RWPE2 (cell line): ENCODE data around the gene PPFIA2.

Experiments
- ATAC-seq: fragments of 200-7000 bp; cut with Tn5 transposase; 3 replicates; pipeline ENCODE4 v1.9.1; 2021; ENCODE audit warnings: low read depth
- DNase-seq: peaks from one replicate; pipeline ENCODE4 v3.0.0-alpha.2; 2020; ENCODE audit warnings: low spot score
- H3K27ac ChIP-seq: fragments of 450-650 bp; 2 replicates; pipeline ENCODE4 v1.5.1; 2017; ENCODE audit warnings: mild to moderate bottlenecking; ENCODE audit not compliant: poor library complexity, severe bottlenecking
- H3K27me3 ChIP-seq: fragments of 250-450 bp; sonication (Bioruptor Pico); 2 replicates; pipeline ENCODE4 v1.5.1; 2021; ENCODE audit warnings: mild to moderate bottlenecking, moderate library complexity; ENCODE audit not compliant: insufficient read depth, poor library complexity, severe bottlenecking
- H3K36me3 ChIP-seq: fragments of 250-450 bp; sonication (Bioruptor Pico); 2 replicates; pipeline ENCODE4 v1.5.1; 2020; ENCODE audit warnings: low read depth, mild to moderate bottlenecking, moderate library complexity
- H3K4me1 ChIP-seq: fragments of 250-450 bp; sonication (Bioruptor Pico); 2 replicates; pipeline ENCODE4 v1.5.1; 2021; ENCODE audit warnings: mild to moderate bottlenecking, moderate library complexity; ENCODE audit not compliant: insufficient read depth, poor library complexity, severe bottlenecking
- H3K4me3 ChIP-seq: fragments of 250-450 bp; sonication (Bioruptor Pico); 2 replicates; pipeline ENCODE4 v1.5.1; 2021; ENCODE audit warnings: mild to moderate bottlenecking, moderate library complexity; ENCODE audit not compliant: severe bottlenecking
- H3K9me3 ChIP-seq: fragments of 250-450 bp; sonication (Bioruptor Pico); 2 replicates; pipeline ENCODE4 v1.5.1; 2021; ENCODE audit warnings: mild to moderate bottlenecking, moderate library complexity; ENCODE audit not compliant: severe bottlenecking
- CTCF ChIP-seq: fragments of 450-650 bp; IDR thresholded peaks from one replicate; pipeline ENCODE4 v1.5.1; 2017; ENCODE audit warnings: mild to moderate bottlenecking, moderate library complexity; ENCODE audit not compliant: poor library complexity, severe bottlenecking

PPFIA2 gene

GRCh38 chr12:81759190-81760051 is at the start of gene PPFIA2:
PPFIA2 (minus strand) TSS chr12:81759350.
- Histone ChIP-seq H3K27me3 (peaks cover 46% of the 10 kb centered on the region), H3K9me3 (no peaks in the 10 kb centered on the region), H3K27ac (no peak within 1 kb of the TSS), H3K4me1 (no peaks in the 10 kb centered on the region), H3K4me3 (peak within 1 kb of the TSS; percentile 11), H3K36me3 (no peaks in the 10 kb centered on the region)
- no peak for TF ChIP-seq CTCF
- ATAC-seq (peak; percentile 67), DNase-seq (no peak)

- Histone ChIP-seq H3K27me3 (no peaks in the 10 kb centered on the region), H3K4me3 (no peak overlapping the region), H3K36me3 (no peaks in the 10 kb centered on the region), H3K27ac (no peak overlapping the region), H3K9me3 (no peaks in the 10 kb centered on the region), H3K4me1 (no peaks in the 10 kb centered on the region)
- DNase-seq: no peak
- TF ChIP-seq CTCF: no peak
- ATAC-seq: no peak
Observed at GRCh38 chr12:81800298-81801148, 41.4 kb upstream of the PPFIA2 start.

DNA sequence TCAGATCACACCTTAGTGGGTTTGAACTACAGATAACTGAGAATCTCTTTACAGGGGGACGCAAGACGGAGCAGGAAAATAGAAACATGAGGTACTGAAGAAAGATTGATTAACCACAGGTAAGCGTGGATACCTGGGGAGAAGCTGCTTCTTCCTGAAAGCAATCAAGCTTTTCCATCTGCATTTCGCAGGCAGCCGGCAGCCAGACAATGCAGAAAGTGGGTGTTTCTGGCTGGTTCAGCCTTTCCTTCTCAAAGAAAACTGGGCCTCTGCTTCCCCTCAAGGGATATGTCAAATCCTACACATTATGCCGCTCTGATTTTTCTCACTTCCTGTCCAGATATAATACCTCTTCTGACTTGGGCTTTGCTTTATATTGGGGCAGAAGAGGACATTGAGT is 39.1 kb upstream of the PPFIA2 start:
- Histone ChIP-seq H3K36me3 (no peaks in the 10 kb centered on the region), H3K27me3 (no peaks in the 10 kb centered on the region), H3K9me3 (no peaks in the 10 kb centered on the region), H3K27ac (no peak overlapping the region), H3K4me1 (no peaks in the 10 kb centered on the region), H3K4me3 (no peak overlapping the region)
- ATAC-seq (no peak), DNase-seq (no peak)
- TF ChIP-seq CTCF: no peak

GRCh38 chr12:81797100-81797499 is 38.0 kb upstream of the PPFIA2 start:
- H3K36me3 ChIP-seq: no peaks in the 10 kb centered on the region
- H3K27me3 ChIP-seq: no peaks in the 10 kb centered on the region
- H3K9me3 ChIP-seq: no peaks in the 10 kb centered on the region
- ATAC-seq: peak; percentile 58; the same call in 2 of the 3 replicates
- H3K27ac ChIP-seq: no peak overlapping the region
- peak; percentile 61 for TF ChIP-seq CTCF
- no peaks in the 10 kb centered on the region for H3K4me1 ChIP-seq
- H3K4me3 ChIP-seq: no peak overlapping the region
- no peak for DNase-seq
